GM19452 (cell line): ENCODE data around the gene MGLL.
"Not testable (repeated sequence)": the region's sequence is repeated elsewhere in the genome, so short reads cannot be mapped to it uniquely, and the experiment has no call there.

ENCODE experiments used
- ATAC-seq: cut with Tn5 transposase; IDR thresholded peaks from one replicate; pipeline ENCODE4 v1.9.1; 2021; ENCODE audit not compliant: unreplicated experiment

The MGLL gene

DNA sequence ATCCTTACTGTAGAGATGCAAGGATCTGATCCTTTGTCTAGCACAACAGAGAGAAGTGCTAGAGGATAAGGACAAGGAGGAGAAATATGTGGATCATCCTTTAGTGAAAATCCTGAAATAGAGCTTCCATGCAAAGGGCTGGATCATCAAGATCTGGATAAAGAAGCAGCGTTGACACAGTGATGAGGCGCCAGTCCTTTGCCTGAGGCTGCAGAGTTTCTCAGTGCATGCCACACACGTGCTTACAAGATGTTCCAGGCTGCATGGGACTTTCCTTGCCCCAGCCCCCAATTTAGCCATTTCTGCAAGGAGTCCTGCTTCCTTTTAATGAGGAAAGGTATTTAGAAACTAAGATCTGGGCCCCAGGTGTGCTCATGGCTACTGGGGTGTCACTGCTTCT is 156.7 kb downstream of the MGLL start:
- no peak for ATAC-seq

DNA sequence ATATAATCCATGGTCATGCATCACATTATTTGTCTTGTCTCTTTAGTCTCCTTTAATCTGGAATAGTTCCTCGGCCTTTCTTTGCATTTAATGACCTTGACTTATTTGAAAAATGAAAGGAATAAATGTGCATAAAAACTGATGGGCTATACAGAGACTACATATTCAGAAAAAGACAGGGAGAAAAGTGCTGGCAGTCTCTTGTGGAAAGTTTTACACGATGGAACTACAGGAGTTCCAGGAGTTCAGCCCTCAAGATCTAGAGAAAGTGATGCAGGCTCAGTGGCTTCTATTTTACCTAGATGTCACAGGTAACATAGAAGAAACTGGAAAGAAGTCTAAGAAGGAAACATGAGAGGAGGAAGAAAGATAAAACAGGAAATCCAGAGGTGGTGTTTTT is 157.2 kb downstream of the MGLL start:
- ATAC-seq = no peak

DNA sequence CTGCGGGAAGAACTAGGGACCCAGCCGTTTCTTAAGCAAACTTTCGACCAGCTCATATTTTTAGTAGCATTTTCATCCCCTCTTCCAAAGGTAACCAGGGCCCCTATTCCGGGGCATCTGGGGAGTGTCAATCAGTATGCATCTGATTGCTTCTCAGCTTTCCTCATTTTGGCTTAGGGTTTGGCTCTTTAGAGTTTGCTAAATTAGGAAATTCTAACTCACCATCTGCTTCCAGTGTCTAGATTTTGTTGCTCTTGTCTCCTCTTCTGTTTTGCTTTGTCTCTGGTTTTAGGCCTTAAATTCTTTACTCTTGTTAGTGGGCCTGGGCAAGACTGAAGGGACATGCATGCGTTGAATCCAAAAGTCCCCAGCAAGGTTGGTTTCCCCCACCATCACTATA is 159.2 kb downstream of the MGLL start:
- ATAC-seq = no peak

DNA sequence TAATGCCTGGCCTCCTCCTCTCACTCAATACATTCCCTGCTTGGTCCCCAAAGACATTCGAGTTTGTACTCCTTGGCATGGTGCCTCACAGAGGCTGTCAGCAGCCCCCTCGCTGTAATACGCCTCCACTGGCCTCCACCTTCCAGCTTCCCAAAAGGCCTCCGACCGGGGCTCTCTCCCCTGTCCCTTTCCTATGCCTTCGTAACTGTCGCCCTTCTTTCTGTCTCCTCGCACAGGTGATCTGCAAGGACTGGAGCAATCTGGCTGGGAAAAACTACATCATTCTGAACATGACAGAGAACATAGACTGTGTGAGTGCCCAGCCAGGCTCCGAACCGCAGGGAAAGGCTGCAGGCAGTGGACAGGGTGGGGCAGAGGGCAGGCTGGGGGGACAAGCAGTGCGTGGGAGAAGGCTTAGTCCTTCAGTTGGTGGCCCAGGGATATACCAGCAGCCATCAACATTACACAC is 160.3 kb downstream of the MGLL start:
- no peak for ATAC-seq

DNA sequence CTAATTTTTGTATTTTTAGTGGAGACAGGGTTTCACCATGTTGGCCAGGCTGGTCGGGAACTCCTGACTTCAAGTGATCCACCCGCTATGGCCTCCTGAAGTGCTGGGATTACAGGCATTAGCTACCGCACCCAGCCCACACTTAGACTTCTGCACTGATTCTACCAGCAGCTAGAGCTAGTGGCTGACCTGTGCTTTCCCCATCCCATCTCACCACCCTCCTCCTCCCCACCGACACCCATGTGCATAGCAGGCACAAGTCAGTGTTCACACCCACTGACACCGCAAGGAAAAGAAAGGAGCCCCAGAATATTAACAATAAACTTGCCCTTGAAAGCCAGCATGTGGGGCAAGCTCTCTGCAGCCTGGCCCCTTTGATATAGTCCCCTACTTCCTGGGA is 160.7 kb downstream of the MGLL start:
- no peak for ATAC-seq

DNA sequence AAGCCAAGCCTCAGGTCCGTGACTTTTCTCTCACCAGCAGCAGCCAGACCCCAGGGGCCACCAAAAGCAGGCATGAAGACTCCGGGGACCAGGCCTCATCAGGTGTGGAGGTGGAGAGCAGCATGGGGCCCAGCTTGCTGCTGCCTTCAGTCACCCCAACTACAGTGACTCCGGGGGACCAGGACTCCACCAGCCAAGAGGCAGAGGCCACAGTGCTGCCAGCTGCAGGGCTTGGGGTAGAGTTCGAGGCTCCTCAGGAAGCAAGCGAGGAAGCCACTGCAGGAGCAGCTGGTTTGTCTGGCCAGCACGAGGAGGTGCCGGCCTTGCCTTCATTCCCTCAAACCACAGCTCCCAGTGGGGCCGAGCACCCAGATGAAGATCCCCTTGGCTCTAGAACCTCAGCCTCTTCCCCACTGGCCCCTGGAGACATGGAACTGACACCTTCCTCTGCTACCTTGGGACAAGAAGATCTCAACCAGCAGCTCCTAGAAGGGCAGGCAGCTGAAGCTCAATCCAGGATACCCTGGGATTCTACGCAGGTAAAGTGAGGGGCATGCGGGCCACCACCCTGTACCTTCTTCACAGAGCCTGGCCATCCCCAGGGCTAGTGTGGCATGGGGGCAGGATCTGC is 161.6 kb downstream of the MGLL start:
- no peak for ATAC-seq

DNA sequence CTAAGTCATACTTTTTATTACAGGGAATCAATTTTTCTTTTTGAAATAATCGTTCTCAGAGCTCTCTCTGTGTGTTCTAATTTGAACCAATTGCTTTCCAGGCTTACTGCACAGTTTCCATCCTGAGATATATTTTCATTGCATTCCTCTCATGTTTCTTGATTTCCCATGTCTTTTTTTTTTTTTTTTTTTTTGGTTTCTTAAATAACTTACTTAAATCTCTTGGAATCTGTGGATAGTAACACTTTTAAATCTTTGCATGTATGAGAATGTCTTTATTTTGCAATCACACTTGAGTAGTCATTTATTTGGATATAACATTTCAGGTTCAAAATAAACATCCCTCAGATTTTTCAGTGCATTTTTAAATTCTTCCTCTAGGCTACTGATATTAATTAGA is 164.1 kb downstream of the MGLL start:
- no peak for ATAC-seq

DNA sequence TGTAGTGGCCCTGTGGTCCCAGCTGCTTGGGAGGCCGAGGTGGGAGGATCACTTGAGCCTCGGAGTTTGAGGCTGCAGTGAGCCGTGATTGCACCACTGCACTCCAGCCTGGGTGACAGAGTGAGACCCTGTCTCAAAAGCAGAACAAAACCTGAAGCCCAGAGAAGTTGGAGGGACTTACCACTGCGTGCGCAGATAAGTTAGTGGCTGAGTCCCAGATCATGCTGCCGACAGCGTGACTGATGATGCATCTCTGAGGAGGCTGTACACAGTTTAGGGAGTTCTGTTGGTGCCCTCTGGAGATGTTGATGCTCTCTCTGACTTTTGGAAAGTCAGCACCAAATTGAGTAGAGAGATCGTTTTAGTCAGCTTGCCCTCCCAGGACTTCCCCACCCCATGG is 165.4 kb downstream of the MGLL start:
- ATAC-seq = no peak

DNA sequence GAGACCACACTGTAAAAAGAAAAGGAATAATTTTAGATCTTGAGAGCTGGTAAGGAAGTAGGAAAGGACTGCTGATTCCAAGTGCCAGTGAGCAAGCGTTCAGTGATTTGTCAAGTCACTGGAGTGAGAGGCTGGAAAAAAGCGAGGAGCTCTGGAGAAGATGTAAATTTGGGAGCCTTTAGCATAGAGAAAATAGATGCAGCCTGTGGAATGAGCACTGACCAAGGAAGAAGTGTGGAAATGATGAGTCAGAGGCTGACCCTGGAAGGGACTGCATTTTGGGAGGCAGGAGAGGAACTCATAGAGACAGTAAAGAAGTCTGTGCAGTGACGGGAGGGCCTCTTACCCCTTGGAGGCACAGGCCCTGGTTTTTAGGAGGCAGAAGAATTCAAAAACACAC is 166.7 kb downstream of the MGLL start:
- no peak for ATAC-seq

DNA sequence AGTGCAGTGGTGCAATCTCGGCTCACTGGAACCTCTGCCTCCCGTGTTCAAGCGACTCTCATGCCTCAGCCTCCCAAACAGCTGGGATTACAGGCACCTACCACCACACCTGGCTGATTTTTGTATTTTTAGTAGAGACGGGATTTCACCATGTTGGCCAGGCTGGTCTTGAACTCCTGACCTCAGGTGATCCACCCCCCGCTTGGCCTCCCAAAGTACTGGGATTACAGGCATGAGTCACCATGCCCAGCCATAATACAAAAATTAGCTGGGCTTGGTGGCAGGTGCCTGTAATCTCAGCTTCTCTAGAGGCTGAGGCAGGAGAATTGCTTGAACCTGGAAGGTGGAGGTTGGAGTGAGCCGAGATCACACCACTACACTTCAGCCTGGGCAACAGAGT is 167.3 kb downstream of the MGLL start:
- not testable (repeated sequence) for ATAC-seq

DNA sequence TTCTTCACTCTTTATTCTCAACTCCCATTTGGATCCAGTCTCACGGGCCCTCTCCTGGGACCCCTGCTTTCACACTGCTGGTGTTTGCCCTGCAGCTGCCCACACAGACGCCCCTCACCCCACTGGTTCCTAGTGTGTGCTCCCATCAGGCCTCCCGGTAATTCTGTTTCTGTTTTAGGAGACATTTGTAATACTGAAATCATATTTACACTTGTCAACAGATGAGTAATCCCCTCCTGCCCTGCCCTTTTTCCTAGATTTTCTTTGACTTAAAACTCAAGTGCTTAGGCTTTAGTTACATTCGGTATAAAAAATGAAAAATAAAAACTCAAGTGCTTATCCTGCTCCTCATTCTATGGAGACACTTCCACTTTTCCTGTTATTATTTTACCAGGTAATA is 167.9 kb downstream of the MGLL start:
- no peak for ATAC-seq

DNA sequence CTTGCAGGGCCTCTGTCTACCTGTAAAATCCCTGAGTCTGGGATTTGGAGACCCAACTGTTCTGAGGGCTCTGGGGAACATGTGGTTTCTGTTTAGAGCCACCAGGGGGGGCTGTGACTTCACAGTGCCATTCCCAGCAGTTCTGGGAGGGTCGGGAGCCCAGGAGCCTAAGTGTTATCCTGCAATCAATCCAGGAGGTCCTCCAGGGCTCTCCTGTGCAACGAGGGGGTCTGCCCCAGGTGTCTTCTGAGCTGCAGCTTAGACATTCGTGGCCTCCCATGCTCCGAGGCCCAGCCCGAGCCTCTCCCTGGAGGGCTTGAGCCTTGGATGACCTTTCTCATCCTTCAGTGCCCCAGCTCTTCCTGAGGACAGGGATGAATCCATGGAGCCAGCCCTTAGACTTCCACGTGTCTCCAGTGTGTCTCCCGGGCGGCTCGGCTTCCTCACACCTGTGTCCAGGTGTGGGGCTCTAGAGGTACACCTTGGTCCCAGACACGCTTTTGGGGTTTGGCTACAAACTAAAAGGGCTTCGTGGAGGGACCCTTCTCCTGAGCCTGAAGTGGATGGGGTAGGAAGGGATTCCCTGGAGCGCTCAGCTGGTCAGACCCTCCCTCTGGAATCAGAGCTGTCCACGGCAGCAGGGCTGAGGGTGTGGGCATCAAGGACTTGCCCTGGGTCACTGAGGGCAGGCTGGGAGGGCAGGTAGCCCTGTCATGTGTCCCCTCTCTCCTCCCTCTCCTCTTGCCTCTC is 169.9 kb downstream of the MGLL start:
- no peak for ATAC-seq

DNA sequence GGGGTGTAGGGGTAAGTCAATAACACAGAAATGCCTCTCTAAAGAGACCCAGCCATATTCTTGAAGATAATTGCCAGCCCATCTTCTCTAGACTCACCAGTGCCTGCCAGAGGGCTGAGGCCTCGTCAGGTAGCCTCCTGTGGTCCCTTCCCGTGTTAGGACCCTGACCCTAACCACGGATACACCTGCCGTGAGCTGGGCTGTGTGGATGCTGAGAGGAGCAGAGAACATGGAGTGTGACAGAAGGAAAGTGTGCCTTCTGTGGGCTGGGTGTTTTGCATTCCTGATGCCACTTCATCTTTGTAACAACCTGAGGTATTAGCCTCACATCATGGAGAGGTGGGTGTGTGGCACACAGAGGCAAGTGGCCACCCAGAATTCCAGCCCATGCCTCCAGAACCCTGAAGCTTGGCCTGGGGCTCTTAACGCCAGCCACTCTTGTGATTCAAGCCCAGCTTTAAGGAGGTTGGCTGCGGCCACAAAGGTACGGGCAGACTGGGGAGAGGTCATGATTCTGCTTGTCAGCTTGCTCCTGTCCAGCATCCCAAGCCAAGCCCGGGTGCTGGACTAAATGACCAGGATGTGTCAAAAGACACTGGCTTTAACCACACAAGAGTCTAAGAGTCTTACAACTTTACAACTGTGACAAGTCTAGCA is 170.7 kb downstream of the MGLL start:
- no peak for ATAC-seq

DNA sequence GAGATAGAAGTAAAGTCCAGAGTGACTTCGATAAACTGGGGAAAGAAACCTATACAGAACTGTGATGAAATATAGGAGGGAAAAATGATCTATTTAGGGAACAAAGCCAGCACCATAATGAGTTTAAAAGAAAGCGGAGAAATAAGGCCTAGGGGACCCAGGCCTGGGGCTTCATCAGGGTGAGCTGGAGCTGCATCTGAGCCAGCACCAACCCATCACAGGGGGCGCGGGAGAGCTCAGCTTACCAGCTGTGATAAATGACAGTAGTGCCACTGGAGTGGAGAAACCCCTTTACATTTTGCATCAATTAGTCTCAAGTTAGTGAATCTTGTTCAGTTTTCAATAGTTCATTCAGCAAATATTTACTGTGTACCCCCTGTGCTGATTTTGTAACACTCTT is 172.1 kb downstream of the MGLL start:
- ATAC-seq = no peak

DNA sequence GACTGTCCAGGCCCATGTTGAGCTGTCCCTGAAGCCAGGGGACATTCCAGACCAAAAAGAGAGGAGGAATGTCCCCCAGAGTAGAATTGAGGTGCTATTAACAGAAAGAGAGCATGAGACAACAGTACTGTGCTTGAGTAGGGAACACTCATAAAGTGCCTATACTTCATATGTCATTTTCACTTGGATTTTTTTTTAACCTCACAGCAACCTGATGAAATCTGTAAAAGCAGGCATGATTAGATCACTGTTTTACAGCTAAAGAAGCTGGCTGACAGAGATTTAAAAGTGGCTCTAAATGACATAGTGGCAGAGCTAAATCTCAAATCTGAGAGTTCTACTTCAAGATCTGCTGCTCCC is 174.5 kb downstream of the MGLL start:
- ATAC-seq = no peak

DNA sequence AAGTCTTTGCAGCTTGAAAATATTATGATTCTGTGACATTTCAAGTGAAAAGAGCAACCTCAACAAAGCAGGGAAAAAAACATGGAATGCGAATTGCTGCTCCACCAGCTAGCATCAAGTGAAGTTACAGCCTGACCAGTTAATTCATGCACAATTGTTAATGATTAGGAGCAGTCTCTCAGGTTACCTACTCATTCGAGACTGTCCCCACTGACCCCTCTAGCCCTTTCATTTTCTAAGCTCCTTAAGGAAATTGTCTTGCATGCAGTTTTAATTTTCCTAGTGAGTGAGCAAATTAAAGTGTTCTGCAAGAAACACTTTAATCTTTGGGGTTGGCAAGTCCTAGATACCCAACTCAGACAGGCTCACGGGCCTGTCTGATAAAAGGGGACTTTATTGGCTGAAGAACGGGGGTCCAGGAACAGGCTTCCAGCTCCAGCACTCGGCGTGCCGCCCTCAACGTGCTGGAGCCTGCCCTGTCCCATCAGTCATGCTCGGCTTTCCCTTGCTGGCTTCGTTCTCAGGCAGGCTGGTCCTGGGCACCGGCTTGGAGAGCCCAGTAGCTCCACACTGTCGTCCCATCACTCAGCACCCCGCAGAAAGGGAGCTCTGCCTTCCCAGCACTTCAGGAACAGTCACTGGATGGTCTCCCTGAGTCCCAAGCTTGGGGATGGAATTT is 175.0 kb downstream of the MGLL start:
- ATAC-seq = no peak

DNA sequence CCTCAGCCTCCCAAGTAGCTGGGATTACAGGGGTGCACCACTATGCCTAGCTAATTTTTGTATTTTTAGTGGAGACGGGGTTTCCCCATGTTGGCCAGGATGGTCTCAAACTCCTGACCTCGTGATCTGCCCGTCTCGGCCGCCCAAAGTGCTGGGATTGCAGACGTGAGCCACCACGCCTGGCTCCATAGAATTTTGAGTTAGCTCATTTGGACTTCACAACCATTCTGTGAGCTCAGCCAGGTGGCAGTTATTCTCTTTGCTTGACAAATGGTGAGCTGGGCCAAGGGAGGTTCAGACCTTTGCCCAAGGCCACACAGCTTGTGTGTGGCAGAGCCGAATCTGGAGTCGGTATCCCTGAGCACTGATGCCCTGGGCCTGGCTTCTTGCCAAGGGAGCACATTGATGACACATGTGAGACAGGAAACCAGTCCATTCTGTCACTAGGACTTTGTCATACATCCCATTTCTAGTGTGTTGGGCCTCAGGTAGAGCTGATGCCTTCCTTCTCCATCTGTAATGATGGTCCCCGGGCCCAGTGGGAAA is 175.7 kb downstream of the MGLL start:
- ATAC-seq = no peak

DNA sequence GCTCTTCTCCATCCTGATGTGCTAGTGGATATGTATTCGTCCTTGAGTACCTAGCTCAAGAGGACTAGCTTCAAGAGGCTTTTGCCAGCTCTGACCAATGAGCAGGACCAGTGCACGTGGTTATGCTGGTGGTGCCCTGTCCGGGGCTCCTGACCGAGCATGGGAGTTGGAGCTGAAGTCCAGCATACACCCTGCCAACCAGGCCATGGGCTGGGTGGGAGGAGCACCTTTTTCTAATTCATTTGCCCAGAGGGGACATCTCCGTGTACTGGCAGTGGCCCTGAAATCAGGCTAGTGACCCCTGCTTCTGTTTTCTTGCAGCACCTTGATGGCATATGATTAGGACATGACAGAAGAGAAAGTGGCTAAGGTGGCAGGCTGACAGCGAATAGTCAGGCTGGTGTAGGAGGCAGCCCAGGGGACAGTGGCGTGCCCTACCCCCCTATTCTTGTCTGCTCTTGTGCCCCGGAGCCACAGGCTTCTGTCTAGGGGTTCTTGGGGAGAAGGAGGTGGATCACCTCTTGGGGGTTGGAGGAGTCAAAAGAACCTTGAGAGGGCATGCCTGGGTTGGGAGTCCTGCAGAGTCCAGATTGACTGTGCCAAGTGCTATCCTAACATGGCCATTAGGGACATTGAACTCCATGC is 176.8 kb downstream of the MGLL start:
- no peak for ATAC-seq

DNA sequence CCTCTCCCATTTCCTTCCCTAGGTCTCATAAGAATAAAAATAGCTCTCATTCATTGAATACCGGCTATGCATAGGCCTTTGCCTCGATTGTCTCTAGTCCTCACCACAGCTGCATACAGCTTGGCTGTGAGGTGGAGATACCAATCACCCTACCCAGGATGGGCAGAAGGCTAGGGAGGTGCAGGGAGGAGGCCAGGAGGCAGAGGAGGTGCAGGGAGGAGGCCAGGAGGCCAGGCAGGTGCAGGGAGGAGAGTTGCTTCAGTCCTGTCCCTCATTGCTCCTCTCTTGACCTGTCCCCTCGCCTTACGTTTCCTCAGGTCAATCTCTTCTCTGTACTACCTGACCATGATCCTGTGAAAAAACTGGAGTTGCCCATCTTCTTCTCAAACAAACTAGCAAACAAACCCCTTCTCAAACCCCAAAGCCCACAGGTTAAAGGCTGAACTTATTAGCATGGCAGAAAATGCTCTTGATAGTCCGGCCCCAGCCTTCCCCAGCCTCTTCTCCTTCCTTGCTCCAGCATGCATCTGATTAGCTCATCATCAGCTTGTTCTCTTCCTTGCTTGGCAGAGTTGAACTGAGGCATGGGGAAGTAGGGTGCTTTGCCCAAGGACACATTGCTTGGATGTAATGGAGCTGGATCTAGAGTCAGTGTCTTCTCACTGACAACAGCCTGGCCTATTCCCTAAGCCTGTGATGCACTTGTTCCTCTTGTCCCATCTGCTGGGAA is 177.5 kb downstream of the MGLL start:
- no peak for ATAC-seq

DNA sequence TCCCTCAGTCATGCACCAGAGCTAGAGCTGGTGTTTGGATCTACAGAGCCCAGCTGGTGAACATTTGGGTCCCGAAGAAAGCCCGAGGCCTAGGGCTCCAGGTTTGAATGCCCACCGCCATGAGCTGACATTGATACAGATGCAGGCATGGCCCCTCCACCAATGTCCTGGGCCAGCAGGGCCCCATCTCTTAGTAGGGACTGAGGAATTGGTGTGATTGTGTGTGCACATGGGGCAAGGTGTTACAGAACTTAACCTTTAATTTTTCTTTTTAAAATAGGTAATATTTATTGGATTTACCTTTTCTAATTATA is 182.3 kb downstream of the MGLL start:
- no peak for ATAC-seq
